ENCODE data around the gene HNRNPUL2.
"Not testable (repeated sequence)": the region's sequence is repeated elsewhere in the genome, so short reads cannot be mapped to it uniquely, and the experiment has no call there.

Gene HNRNPUL2

GRCh38 chr11:62726156-62726914 is 922 bp downstream of the HNRNPUL2 start:
- DNase-seq: no peak

- peak; percentile 33 for DNase-seq
Measured at GRCh38 chr11:62725646-62726045, 1.6 kb downstream of the HNRNPUL2 start.

GRCh38 chr11:62724171-62724570 is 3.1 kb downstream of the HNRNPUL2 start:
- DNase-seq: no peak

GRCh38 chr11:62721994-62722393 is 5.3 kb downstream of the HNRNPUL2 start:
- DNase-seq: no peak

GRCh38 chr11:62719302-62719978 is 7.8 kb downstream of the HNRNPUL2 start:
- DNase-seq: no peak

GRCh38 chr11:62716816-62717215 is 10.4 kb downstream of the HNRNPUL2 start:
- DNase-seq: no peak

GRCh38 chr11:62716206-62716605 is 11.1 kb downstream of the HNRNPUL2 start:
- no peak for DNase-seq

GRCh38 chr11:62715150-62716130 is 11.8 kb downstream of the HNRNPUL2 start:
- no peak for DNase-seq

- DNase-seq: no peak
Measured at GRCh38 chr11:62713343-62713742, 13.9 kb downstream of the HNRNPUL2 start.

- DNase-seq: no peak
Measured at GRCh38 chr11:62712861-62713260, 14.4 kb downstream of the HNRNPUL2 start.

- no peak for DNase-seq
Measured at GRCh38 chr11:62712276-62712812, 14.9 kb downstream of the HNRNPUL2 start.

- DNase-seq: no peak
Measured at GRCh38 chr11:62710001-62710345, 17.3 kb downstream of the HNRNPUL2 start.

- peak; percentile 99 for DNase-seq
Measured at GRCh38 chr11:62709247-62710000, 17.8 kb downstream of the HNRNPUL2 start.

GRCh38 chr11:62708793-62709192 is 18.5 kb downstream of the HNRNPUL2 start:
- DNase-seq: peak; percentile 75

- no peak for DNase-seq
Measured at GRCh38 chr11:62708392-62708791, 18.9 kb downstream of the HNRNPUL2 start.

GRCh38 chr11:62707277-62707861 is 19.9 kb downstream of the HNRNPUL2 start, which contains the start of the genes BSCL2 and GNG3:
BSCL2 (minus strand) TSS chr11:62707424; CDS start chr11:62707195, 229 bp downstream.
GNG3 (plus strand) TSS chr11:62707676; CDS start chr11:62708296, 620 bp downstream.
- DNase-seq: no peak

GRCh38 chr11:62706850-62707247 is 20.4 kb downstream of the HNRNPUL2 start:
- DNase-seq: no peak

- DNase-seq: peak; percentile 98
Measured at GRCh38 chr11:62705880-62706849, 21.1 kb downstream of the HNRNPUL2 start.

- peak; percentile 55 for DNase-seq
Measured at GRCh38 chr11:62705413-62705812, 21.8 kb downstream of the HNRNPUL2 start.

- not testable (repeated sequence) for DNase-seq
Measured at GRCh38 chr11:62703921-62704320, 23.3 kb downstream of the HNRNPUL2 start.

Data from NCI-H146 (cell line).